GM19328 (cell line): ENCODE measurements around the gene KCNJ18.
"Not testable (repeated sequence)": the region's sequence is repeated elsewhere in the genome, so short reads cannot be mapped to it uniquely, and the experiment has no call there.

Experiments
- ATAC-seq: cut with Tn5 transposase; IDR thresholded peaks from one replicate; pipeline ENCODE4 v1.9.1; 2021; ENCODE audit warnings: mild to moderate bottlenecking, moderate library complexity; ENCODE audit not compliant: unreplicated experiment

The KCNJ18 gene

GRCh38 chr17:21702029-21702428, 9.7 kb downstream of the KCNJ18 start:
- ATAC-seq, result not testable (repeated sequence)

- ATAC-seq, result not testable (repeated sequence)
Measured at GRCh38 chr17:21702521-21702920, 10.2 kb downstream of the KCNJ18 start.

- ATAC-seq, result not testable (repeated sequence)
Measured at GRCh38 chr17:21702940-21703640, 10.8 kb downstream of the KCNJ18 start.

- not testable (repeated sequence) for ATAC-seq
Measured at GRCh38 chr17:21703891-21704872, 11.9 kb downstream of the KCNJ18 start.

GRCh38 chr17:21705021-21705601, 12.8 kb downstream of the KCNJ18 start:
- ATAC-seq, result no peak

- ATAC-seq, result not testable (repeated sequence)
Measured at GRCh38 chr17:21705746-21706145, 13.4 kb downstream of the KCNJ18 start.

GRCh38 chr17:21706546-21706945, 14.2 kb downstream of the KCNJ18 start:
- ATAC-seq, result not testable (repeated sequence)

- ATAC-seq, result not testable (repeated sequence)
Measured at GRCh38 chr17:21707131-21707530, 14.8 kb downstream of the KCNJ18 start.

GRCh38 chr17:21707711-21708611, 15.6 kb downstream of the KCNJ18 start:
- not testable (repeated sequence) for ATAC-seq

GRCh38 chr17:21708612-21709535, 16.6 kb downstream of the KCNJ18 start:
- ATAC-seq, result not testable (repeated sequence)

- not testable (repeated sequence) for ATAC-seq
Measured at GRCh38 chr17:21709994-21710393, 17.7 kb downstream of the KCNJ18 start.

GRCh38 chr17:21710486-21710885, 18.2 kb downstream of the KCNJ18 start:
- not testable (repeated sequence) for ATAC-seq

GRCh38 chr17:21711182-21711581, 18.9 kb downstream of the KCNJ18 start:
- no peak for ATAC-seq

GRCh38 chr17:21713020-21713419, 20.7 kb downstream of the KCNJ18 start:
- ATAC-seq, result not testable (repeated sequence)

GRCh38 chr17:21713631-21714030, 21.3 kb downstream of the KCNJ18 start:
- not testable (repeated sequence) for ATAC-seq

GRCh38 chr17:21714676-21715075, 22.4 kb downstream of the KCNJ18 start:
- not testable (repeated sequence) for ATAC-seq

GRCh38 chr17:21715877-21716276, 23.6 kb downstream of the KCNJ18 start:
- ATAC-seq, result not testable (repeated sequence)

- not testable (repeated sequence) for ATAC-seq
Measured at GRCh38 chr17:21718971-21719370, 26.6 kb downstream of the KCNJ18 start.
